Lower leg skin (tissue), 4 donors: ENCODE data around the gene NDFIP1. TPM values are rescaled to one million over a fixed set of nuclear protein-coding genes. Genes with fewer than 3 reads are reported as not detected.

Experiments
- DNase-seq, 2 donors: peaks; one replicate each; pipeline ENCODE4 v3.0.0-alpha.2; 2019; ENCODE audit warnings: low spot score in 2 of 2
- H3K4me3 ChIP-seq: fragments of 200-600 bp; sonication (generic); 2 replicates; pipeline ENCODE4 v1.5.1; 2017; ENCODE audit warnings: mild to moderate bottlenecking, low read depth; ENCODE audit not compliant: poor library complexity, severe bottlenecking
- CTCF ChIP-seq, 3 donors: fragments of 450-650 bp; IDR thresholded peaks; one replicate each; pipeline ENCODE4 v1.5.1; 2016; ENCODE audit warnings: antibody characterized with exemption in 3 of 3, mild to moderate bottlenecking in 3 of 3, moderate library complexity in 2 of 3
- POLR2A ChIP-seq, 2 donors: fragments of 450-650 bp; IDR thresholded peaks; one replicate each; pipeline ENCODE4 v1.6.1; 2016 to 2017; ENCODE audit warnings: antibody characterized with exemption in 2 of 2, mild to moderate bottlenecking in 1 of 2, moderate library complexity in 1 of 2
- WGBS, 2 donors: methylation state at CpG; one replicate each; pipeline ENCODE4 v1.1.5; 2018; 5-methylcytosine and 5-hydroxymethylcytosine counted together
- intact Hi-C: fragments of 100-400 bp; cut with DNase I; formaldehyde crosslinking; loops from one replicate; pipeline ENCODE4 v1.15.0; 2023; ENCODE audit warnings: low total_unique reads
- total RNA-seq, 4 donors: library from RNA; depleted of rRNA; stranded (reverse); fragments of >200 nt; gene quantifications; one replicate each; pipeline ENCODE4 v1.1.0, GENCODE V29; 2016

The NDFIP1 gene
- total RNA-seq, 4 donors from 2014 or later, result 25.8 to 83.9 (median 56.6) TPM

- H3K4me3 ChIP-seq, result no peak overlapping the region
- WGBS, 2 donors, result 83 to 94% methylated on average over 6 of the region's 6 CpGs
- DNase-seq, result no peak
- intact Hi-C loops, result no loop called here
- no peak for TF ChIP-seq CTCF (IDR thresholded peaks at IDR 0.05)
- TF ChIP-seq POLR2A (IDR thresholded peaks at IDR 0.05), result no peak
Measured at GRCh38 chr5:142069606-142070399, 38.8 kb upstream of the NDFIP1 start.

DNA sequence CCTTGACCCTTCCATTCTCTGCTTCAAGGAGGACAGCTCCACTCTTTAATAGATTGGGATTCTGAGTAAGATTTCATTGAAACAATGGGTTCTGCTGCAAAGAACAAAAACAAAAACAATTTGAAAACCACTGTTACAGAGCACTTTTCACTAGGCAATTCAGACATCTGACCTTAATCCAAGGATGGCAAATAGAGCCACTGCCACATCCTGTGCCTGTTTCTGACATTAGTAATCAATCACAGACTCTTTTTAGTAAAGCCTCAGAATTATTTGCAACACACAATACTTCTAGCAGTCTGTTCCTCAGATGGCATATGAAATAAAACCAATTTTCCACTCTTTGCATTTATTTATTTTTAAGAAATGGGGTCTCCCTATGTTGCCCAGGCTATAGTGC lies 37.8 kb upstream of the NDFIP1 start:
- intact Hi-C loops, result no loop called here
- no peak for TF ChIP-seq CTCF (IDR thresholded peaks at IDR 0.05)
- no peak for TF ChIP-seq POLR2A (IDR thresholded peaks at IDR 0.05)

GRCh38 chr5:142072488-142072887 lies 36.1 kb upstream of the NDFIP1 start:
- intact Hi-C loops, result no loop called here
- no peak for DNase-seq
- 57 to 65% methylated on average over 3 of the region's 3 CpGs for WGBS, 2 donors
- no peak overlapping the region for H3K4me3 ChIP-seq
- TF ChIP-seq POLR2A (IDR thresholded peaks at IDR 0.05) (no peak), CTCF (IDR thresholded peaks at IDR 0.05) (no peak)

More for the DNA sequence above, 37.8 kb upstream of the NDFIP1 start:
- no peak for DNase-seq
- H3K4me3 ChIP-seq, result no peak overlapping the region

DNA sequence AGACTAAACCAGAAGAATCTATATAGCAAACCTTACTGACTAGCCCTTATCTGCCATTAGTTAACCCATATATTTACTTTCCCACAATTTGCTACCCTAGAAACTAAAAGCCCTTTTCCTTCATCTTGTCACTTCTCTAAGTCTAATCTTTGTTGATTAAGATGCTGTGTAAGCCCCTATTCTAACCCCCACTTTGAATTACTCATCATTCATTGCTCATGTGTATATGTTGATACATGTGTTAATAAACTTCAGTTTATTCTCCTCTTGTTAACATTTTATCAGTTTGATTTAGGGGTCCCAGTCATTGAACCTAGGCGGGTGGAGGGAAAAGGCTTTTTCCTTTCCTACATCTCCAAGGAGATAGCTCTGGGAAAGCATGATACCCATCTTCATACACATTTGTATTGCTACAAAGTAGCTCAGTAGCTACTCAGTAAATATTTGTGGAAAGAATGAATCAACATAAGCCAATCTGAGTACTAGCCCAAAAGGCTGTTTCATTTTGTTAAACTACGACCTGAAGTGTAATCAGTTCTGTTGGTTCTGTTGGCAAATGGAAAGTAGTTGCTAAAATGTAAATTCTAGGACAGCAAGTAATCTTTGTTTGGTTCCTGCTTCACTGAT lies 35.1 kb upstream of the NDFIP1 start:
- TF ChIP-seq POLR2A (IDR thresholded peaks at IDR 0.05), result no peak
- TF ChIP-seq CTCF (IDR thresholded peaks at IDR 0.05), result no peak
- intact Hi-C loops, result no loop called here
- no peak overlapping the region for H3K4me3 ChIP-seq

DNA sequence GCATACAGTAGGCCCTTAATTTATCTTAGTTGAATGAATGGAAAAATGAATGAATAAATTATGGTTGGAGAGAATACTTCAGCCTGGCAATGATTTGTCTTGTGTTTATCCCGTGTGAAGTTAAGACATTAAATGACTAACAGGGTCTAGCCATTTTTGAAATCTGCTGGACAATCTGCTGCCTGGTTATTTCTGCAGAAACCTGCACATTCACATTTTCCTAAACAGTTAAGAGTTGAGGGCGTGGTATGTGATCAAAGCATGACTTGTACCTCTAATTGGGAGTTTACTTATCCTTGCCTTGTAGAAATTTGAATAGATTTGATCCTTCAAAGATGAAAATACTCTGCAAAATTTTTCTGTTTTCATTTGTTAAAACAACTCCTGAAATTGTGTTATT lies 34.6 kb upstream of the NDFIP1 start:
- intact Hi-C loops, result no loop called here
- TF ChIP-seq CTCF (IDR thresholded peaks at IDR 0.05) (no peak), POLR2A (IDR thresholded peaks at IDR 0.05) (no peak)
- WGBS, 2 donors, result 67 to 69% methylated on average over 2 of the region's 2 CpGs
- H3K4me3 ChIP-seq, result no peak overlapping the region
- no peak for DNase-seq

More for the DNA sequence above, 35.1 kb upstream of the NDFIP1 start:
- no peak for DNase-seq
- WGBS, 2 donors, result 79 to 86% methylated on average over 2 of the region's 2 CpGs
